Measurements from ENCODE around the gene MTCH1. TPM values are rescaled to one million over a fixed set of nuclear protein-coding genes. Genes with fewer than 3 reads are reported as not detected.

Gene MTCH1
- total RNA-seq, 4 donors from 2014 or later: 85.6 to 127 (median 116) TPM

GRCh38 chr6:36927691-36928546 is 58.1 kb downstream of the MTCH1 start:
- peak overlapping the region in 1 of 4 donors; percentile 20 for H3K4me3 ChIP-seq
- ATAC-seq (peak; percentile 92 to 94), DNase-seq (peak; percentile 86 to 96)
- in situ Hi-C loops (cut with MboI; ENCODE audit: low sequenced_read_pairs in 4 of 4) (no loop called here), intact Hi-C loops (cut with DNase I; ENCODE audit: low total_unique reads) (loop anchor here (2.0 kb wide), 2 partner anchors 43 to 53 kb away; partner anchors contain the start of gene C6orf89)
- TF ChIP-seq CTCF (IDR thresholded peaks at IDR 0.05 in 4 of 5, conservative IDR thresholded peaks at IDR 0.05 in 1 of 5): peak in 1 of 5 experiments; percentile 10
- TF ChIP-seq POLR2A (IDR thresholded peaks at IDR 0.05): no peak
- no peaks in the 10 kb centered on the region for H3K27me3 ChIP-seq
- H3K36me3 ChIP-seq: peaks cover 0 to 26% of the 10 kb centered on the region in 2 donors
- H3K9me3 ChIP-seq: no peaks in the 10 kb centered on the region
- peak overlapping the region; percentile 72 to 89 (median 80) for H3K27ac ChIP-seq
- peaks cover 38 to 40% of the 10 kb centered on the region in 2 donors for H3K4me1 ChIP-seq

DNA sequence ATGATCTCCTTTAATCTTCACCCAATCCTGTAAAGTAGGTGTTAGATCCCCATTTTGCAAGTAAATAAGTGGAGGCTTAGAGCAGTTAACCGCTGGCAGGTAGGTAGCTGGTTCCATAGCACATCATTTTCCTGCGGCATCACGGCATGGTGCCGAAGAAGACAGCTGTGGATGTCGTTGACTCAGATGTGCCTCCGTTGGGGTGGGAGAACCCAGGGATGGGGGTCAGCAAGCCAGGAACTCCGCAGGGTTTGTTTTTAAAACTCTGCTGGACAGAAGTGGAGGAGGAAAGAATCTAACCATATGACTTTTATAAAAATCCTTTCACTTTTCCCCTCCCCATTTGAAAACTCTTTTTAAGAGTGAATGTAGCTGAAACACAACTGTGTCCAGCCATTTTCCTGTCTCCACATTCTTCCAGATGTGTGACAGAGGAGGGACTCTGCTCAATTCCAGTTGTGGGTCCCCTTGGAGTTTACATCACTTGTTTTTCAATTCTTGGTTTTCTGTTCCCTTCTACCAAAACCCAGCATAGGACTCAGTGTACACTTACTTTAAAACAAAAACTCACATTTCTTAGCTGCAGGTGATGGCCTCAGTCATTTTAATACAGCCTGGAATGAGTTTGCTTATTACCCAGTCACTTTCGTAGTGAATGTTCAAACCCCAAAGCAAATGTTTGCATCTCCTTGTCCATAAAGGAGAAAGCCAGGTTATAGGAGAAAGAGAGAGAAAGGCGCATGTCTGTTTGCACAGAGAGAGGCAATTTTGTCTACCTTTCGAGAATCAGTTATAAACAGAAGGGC is 59.1 kb downstream of the MTCH1 start:
- H3K4me3 ChIP-seq: no peak overlapping the region
- intact Hi-C loops (cut with DNase I; ENCODE audit: low total_unique reads): loop anchor here (2.0 kb wide), 1 partner anchor 42 kb away; the partner anchor contains the start of gene C6orf89
- H3K4me1 ChIP-seq: peaks cover 38 to 40% of the 10 kb centered on the region in 2 donors
- no peaks in the 10 kb centered on the region for H3K9me3 ChIP-seq
- peak overlapping the region; percentile 72 to 89 (median 80) for H3K27ac ChIP-seq
- H3K27me3 ChIP-seq: no peaks in the 10 kb centered on the region
- no peak for DNase-seq
- no peak for ATAC-seq
- H3K36me3 ChIP-seq: peaks cover 0 to 36% of the 10 kb centered on the region in 2 donors
- TF ChIP-seq CTCF (IDR thresholded peaks at IDR 0.05 in 4 of 5, conservative IDR thresholded peaks at IDR 0.05 in 1 of 5) (no peak), POLR2A (IDR thresholded peaks at IDR 0.05) (no peak)
- in situ Hi-C loops (cut with MboI; ENCODE audit: low sequenced_read_pairs in 4 of 4): no loop called here

DNA sequence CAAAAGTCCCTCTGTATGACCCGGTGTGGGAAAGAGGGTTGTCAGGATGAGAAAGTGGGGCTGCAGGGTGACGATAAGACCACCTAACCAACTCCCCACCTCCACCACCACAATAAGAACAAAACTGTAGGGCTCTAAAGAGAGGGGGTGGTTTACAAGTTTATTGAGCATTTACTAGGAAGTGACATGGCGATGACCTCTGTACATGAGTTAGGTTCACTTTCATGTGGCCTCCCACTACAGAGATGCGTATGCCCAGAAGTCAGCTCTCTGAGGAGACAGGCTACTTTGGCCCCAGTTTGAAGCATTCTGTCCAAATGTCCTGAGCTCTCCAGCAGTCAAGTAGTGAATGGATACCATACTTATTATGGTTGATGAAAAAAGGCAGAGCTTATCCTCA is 60.2 kb downstream of the MTCH1 start:
- peaks cover 0 to 47% of the 10 kb centered on the region in 2 donors for H3K36me3 ChIP-seq
- DNase-seq (no peak), ATAC-seq (no peak)
- no peak overlapping the region for H3K4me3 ChIP-seq
- H3K27me3 ChIP-seq: no peaks in the 10 kb centered on the region
- TF ChIP-seq POLR2A (IDR thresholded peaks at IDR 0.05) (no peak), CTCF (IDR thresholded peaks at IDR 0.05 in 4 of 5, conservative IDR thresholded peaks at IDR 0.05 in 1 of 5) (no peak)
- in situ Hi-C loops (cut with MboI; ENCODE audit: low sequenced_read_pairs in 4 of 4): no loop called here
- intact Hi-C loops (cut with DNase I; ENCODE audit: low total_unique reads): loop anchor here (2.0 kb wide), 1 partner anchor 41 kb away; the partner anchor contains the start of gene C6orf89
- H3K4me1 ChIP-seq: peaks cover 38 to 40% of the 10 kb centered on the region in 2 donors
- no peaks in the 10 kb centered on the region for H3K9me3 ChIP-seq
- no peak overlapping the region for H3K27ac ChIP-seq

DNA sequence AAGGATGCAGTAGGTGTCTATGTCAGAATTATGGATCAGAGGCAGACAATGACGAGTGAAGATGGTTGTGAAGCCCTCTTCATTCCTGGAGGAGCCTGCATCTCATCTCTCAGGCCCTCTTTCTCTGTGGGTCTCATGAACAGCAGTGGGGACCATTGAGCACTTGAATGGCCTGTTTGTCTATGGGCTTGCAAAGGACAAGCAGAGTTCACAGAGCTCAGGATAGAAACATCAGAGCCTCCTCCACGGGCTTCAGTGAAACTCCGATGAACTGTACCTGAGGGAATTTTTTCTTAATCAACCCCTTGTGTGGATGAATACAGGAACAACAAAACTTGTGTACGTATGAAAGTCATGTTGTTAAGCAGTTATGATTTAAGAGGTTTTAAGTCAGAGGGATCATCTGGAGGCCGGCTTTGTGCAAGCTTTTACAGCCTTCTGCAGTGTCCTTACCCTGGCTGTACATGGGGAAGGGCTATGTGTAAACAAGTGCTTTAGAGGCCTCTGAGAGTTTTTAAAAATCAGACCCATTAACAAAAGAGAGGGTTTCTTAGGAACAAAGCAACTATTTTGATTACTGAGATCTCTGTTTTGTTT is 61.1 kb downstream of the MTCH1 start:
- Histone ChIP-seq H3K27ac (no peak overlapping the region), H3K9me3 (no peaks in the 10 kb centered on the region), H3K27me3 (no peaks in the 10 kb centered on the region), H3K4me3 (no peak overlapping the region), H3K4me1 (peaks cover 31 to 38% of the 10 kb centered on the region in 2 donors), H3K36me3 (peaks cover 0 to 53% of the 10 kb centered on the region in 2 donors)
- ATAC-seq (no peak), DNase-seq (no peak)
- TF ChIP-seq POLR2A (IDR thresholded peaks at IDR 0.05) (no peak), CTCF (IDR thresholded peaks at IDR 0.05 in 4 of 5, conservative IDR thresholded peaks at IDR 0.05 in 1 of 5) (no peak)
- intact Hi-C loops (cut with DNase I; ENCODE audit: low total_unique reads) (no loop called here), in situ Hi-C loops (cut with MboI; ENCODE audit: low sequenced_read_pairs in 4 of 4) (no loop called here)

Measured in gastrocnemius medialis (tissue), 4 donors.